ENCODE data around the gene RNF2. TPM values are rescaled to one million over a fixed set of nuclear protein-coding genes. Genes with fewer than 3 reads are reported as not detected.

The RNF2 gene
- total RNA-seq, 1 donor from 2014 or later: 17.0 TPM

GRCh38 chr1:185068341-185068740, 23.0 kb downstream of the RNF2 start:
- no peak for DNase-seq
- H3K4me1 ChIP-seq: peaks cover 6% of the 10 kb centered on the region
- H3K4me3 ChIP-seq: no peak overlapping the region
- no peak overlapping the region for H3K27ac ChIP-seq
- intact Hi-C loops (cut with DNase I): no loop called here
- no peaks in the 10 kb centered on the region for H3K36me3 ChIP-seq
- H3K9me3 ChIP-seq: no peaks in the 10 kb centered on the region
- TF ChIP-seq, protein P1, sequence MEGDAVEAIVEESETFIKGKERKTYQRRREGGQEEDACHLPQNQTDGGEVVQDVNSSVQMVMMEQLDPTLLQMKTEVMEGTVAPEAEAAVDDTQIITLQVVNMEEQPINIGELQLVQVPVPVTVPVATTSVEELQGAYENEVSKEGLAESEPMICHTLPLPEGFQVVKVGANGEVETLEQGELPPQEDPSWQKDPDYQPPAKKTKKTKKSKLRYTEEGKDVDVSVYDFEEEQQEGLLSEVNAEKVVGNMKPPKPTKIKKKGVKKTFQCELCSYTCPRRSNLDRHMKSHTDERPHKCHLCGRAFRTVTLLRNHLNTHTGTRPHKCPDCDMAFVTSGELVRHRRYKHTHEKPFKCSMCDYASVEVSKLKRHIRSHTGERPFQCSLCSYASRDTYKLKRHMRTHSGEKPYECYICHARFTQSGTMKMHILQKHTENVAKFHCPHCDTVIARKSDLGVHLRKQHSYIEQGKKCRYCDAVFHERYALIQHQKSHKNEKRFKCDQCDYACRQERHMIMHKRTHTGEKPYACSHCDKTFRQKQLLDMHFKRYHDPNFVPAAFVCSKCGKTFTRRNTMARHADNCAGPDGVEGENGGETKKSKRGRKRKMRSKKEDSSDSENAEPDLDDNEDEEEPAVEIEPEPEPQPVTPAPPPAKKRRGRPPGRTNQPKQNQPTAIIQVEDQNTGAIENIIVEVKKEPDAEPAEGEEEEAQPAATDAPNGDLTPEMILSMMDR (IDR thresholded peaks at IDR 0.05): no peak
- no peaks in the 10 kb centered on the region for H3K27me3 ChIP-seq (ENCODE audit: low read depth)
- ATAC-seq: no peak

- Histone ChIP-seq H3K27me3 (ENCODE audit: low read depth) (no peaks in the 10 kb centered on the region), H3K4me1 (peaks cover 4% of the 10 kb centered on the region), H3K27ac (no peak overlapping the region), H3K9me3 (no peaks in the 10 kb centered on the region), H3K4me3 (no peak overlapping the region), H3K36me3 (no peaks in the 10 kb centered on the region)
- intact Hi-C loops (cut with DNase I): no loop called here
- DNase-seq (no peak), ATAC-seq (no peak)
- TF ChIP-seq, protein P1 (IDR thresholded peaks at IDR 0.05): no peak
Measured at GRCh38 chr1:185069202-185069772, 23.9 kb downstream of the RNF2 start.

GRCh38 chr1:185070051-185070450, 24.7 kb downstream of the RNF2 start:
- TF ChIP-seq, protein P1 (IDR thresholded peaks at IDR 0.05): no peak
- DNase-seq (no peak), ATAC-seq (no peak)
- Histone ChIP-seq H3K4me1 (peaks cover 4% of the 10 kb centered on the region), H3K4me3 (no peak overlapping the region), H3K9me3 (no peaks in the 10 kb centered on the region), H3K27me3 (ENCODE audit: low read depth) (no peaks in the 10 kb centered on the region), H3K27ac (no peak overlapping the region), H3K36me3 (no peaks in the 10 kb centered on the region)
- intact Hi-C loops (cut with DNase I): no loop called here

DNA sequence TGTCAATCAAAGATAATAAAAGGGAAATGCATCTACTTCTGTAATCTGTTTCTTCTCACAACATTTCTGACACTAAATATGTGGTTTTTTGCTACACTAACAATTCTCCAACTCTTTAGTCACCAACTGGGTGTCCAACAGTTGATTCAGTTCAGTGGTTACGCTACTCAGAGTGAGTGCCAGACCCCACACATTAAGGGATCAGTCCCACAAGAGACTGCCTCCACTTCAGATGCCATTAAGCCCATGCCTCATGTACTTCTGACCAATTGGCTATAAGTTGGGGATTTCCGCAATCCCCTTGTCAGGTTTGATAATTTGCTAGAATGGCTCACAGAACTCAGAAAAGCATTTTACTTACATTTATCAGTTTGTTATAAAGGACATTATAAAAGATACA, 28.4 kb downstream of the RNF2 start:
- peaks cover 4% of the 10 kb centered on the region for H3K4me1 ChIP-seq
- TF ChIP-seq, protein P1 (IDR thresholded peaks at IDR 0.05): no peak
- intact Hi-C loops (cut with DNase I): no loop called here
- H3K36me3 ChIP-seq: no peaks in the 10 kb centered on the region
- H3K27me3 ChIP-seq (ENCODE audit: low read depth): no peaks in the 10 kb centered on the region
- no peaks in the 10 kb centered on the region for H3K9me3 ChIP-seq
- DNase-seq: no peak
- ATAC-seq: no peak
- H3K4me3 ChIP-seq: no peak overlapping the region
- H3K27ac ChIP-seq: no peak overlapping the region

DNA sequence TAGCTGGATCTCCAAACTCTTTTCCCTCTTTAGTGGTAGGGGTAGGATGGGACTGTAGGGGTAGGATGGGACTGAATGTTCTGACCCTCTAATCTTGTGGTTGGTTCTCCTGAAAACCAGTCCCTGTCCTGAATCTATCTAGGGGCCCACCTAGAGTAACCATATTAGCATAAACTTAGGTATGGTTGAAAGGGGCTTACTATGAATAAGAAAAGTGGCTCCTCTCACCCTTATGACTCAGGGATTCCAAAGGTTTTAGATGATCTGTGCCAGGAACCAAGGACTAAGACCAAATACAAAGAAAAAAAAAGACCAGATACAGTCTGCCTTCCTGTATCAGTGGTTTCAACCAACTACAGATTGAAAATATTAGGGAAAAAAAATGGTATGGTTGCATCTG, 28.9 kb downstream of the RNF2 start:
- ATAC-seq: no peak
- H3K36me3 ChIP-seq: no peaks in the 10 kb centered on the region
- TF ChIP-seq, protein P1 (IDR thresholded peaks at IDR 0.05): no peak
- H3K27ac ChIP-seq: no peak overlapping the region
- H3K27me3 ChIP-seq (ENCODE audit: low read depth): no peaks in the 10 kb centered on the region
- no peak overlapping the region for H3K4me3 ChIP-seq
- no peak for DNase-seq
- no peaks in the 10 kb centered on the region for H3K9me3 ChIP-seq
- H3K4me1 ChIP-seq: peaks cover 4% of the 10 kb centered on the region
- intact Hi-C loops (cut with DNase I): no loop called here

All from lower lobe of right lung (tissue), 2 donors.